ENCODE measurements around the gene MYBBP1A. TPM values are rescaled to one million over a fixed set of nuclear protein-coding genes. Genes with fewer than 3 reads are reported as not detected.
A peak's percentile ranks its signal among the peaks of the same experiment; 100 is the strongest.

The MYBBP1A gene
- total RNA-seq, 4 donors from 2014 or later: 73.4 to 127 (median 83.8) TPM

GRCh38 chr17:4531988-4532736 lies 23.0 kb downstream of the MYBBP1A start:
- no peak for DNase-seq (ENCODE audit: low spot score in 2 of 2)
- Histone ChIP-seq H3K4me3 (no peak overlapping the region), H3K27me3 (no peaks in the 10 kb centered on the region), H3K4me1 (peaks cover 47% of the 10 kb centered on the region), H3K27ac (no peak overlapping the region), H3K36me3 (no peaks in the 10 kb centered on the region), H3K9me3 (no peaks in the 10 kb centered on the region)
- TF ChIP-seq POLR2AphosphoS5 (IDR thresholded peaks at IDR 0.05): no peak
- TF ChIP-seq, protein P1, sequence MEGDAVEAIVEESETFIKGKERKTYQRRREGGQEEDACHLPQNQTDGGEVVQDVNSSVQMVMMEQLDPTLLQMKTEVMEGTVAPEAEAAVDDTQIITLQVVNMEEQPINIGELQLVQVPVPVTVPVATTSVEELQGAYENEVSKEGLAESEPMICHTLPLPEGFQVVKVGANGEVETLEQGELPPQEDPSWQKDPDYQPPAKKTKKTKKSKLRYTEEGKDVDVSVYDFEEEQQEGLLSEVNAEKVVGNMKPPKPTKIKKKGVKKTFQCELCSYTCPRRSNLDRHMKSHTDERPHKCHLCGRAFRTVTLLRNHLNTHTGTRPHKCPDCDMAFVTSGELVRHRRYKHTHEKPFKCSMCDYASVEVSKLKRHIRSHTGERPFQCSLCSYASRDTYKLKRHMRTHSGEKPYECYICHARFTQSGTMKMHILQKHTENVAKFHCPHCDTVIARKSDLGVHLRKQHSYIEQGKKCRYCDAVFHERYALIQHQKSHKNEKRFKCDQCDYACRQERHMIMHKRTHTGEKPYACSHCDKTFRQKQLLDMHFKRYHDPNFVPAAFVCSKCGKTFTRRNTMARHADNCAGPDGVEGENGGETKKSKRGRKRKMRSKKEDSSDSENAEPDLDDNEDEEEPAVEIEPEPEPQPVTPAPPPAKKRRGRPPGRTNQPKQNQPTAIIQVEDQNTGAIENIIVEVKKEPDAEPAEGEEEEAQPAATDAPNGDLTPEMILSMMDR (IDR thresholded peaks at IDR 0.05): no peak
- TF ChIP-seq POLR2A (IDR thresholded peaks at IDR 0.05): no peak
- no peak for TF ChIP-seq EP300 (IDR thresholded peaks at IDR 0.05)
- 90% methylated on average over 17 of the region's 17 CpGs for WGBS

- Histone ChIP-seq H3K27ac (peak overlapping the region; percentile 30), H3K9me3 (no peaks in the 10 kb centered on the region), H3K36me3 (no peaks in the 10 kb centered on the region), H3K4me1 (peaks cover 36% of the 10 kb centered on the region), H3K4me3 (no peak overlapping the region), H3K27me3 (no peaks in the 10 kb centered on the region)
- DNase-seq (ENCODE audit: low spot score in 2 of 2): no peak
- WGBS: 59% methylated on average over 22 of the region's 30 CpGs
- TF ChIP-seq EP300 (IDR thresholded peaks at IDR 0.05) (no peak), POLR2AphosphoS5 (IDR thresholded peaks at IDR 0.05) (no peak), POLR2A (IDR thresholded peaks at IDR 0.05) (no peak)
- TF ChIP-seq, protein P1 (IDR thresholded peaks at IDR 0.05): no peak
These were observed 24.1 kb downstream of the MYBBP1A start for GRCh38 chr17:4530799-4531730.

GRCh38 chr17:4529533-4530152 lies 25.5 kb downstream of the MYBBP1A start:
- WGBS: 79% methylated on average over 13 of the region's 13 CpGs
- DNase-seq (ENCODE audit: low spot score in 2 of 2): no peak
- Histone ChIP-seq H3K4me3 (no peak overlapping the region), H3K36me3 (no peaks in the 10 kb centered on the region), H3K9me3 (no peaks in the 10 kb centered on the region), H3K4me1 (peaks cover 21% of the 10 kb centered on the region), H3K27ac (no peak overlapping the region), H3K27me3 (no peaks in the 10 kb centered on the region)
- TF ChIP-seq, protein P1 (IDR thresholded peaks at IDR 0.05): no peak
- TF ChIP-seq POLR2AphosphoS5 (IDR thresholded peaks at IDR 0.05) (no peak), POLR2A (IDR thresholded peaks at IDR 0.05) (no peak), EP300 (IDR thresholded peaks at IDR 0.05) (no peak)

DNA sequence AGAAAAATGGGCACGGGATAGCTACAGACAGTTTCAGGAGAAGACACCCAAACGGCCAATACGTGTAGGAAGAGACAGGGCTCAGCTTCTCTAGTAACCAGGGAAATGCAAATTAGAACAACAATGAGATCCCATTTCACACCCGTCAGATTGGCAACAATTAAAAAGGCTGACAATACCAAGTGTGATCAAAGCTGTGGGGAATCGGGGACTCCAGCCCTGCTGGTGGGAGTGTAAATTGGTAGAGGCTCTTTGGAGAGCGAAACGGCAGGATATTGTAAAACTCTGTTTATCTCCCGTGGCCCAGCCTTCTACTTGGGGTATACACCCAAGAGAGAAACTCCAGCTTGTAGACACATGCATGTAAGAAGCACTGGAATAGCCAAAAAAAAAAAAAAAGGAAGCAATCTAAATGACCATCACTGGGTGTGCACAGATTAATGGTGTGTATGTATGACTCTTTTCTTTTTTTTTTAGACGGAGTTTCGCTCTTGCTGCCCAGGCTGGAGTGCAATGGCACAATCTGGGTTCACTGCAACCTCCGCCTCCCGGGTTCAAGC lies 27.5 kb downstream of the MYBBP1A start:
- H3K4me3 ChIP-seq: no peak overlapping the region
- WGBS: 61% methylated on average over 12 of the region's 12 CpGs
- no peaks in the 10 kb centered on the region for H3K27me3 ChIP-seq
- peaks cover 1% of the 10 kb centered on the region for H3K4me1 ChIP-seq
- H3K27ac ChIP-seq: peak overlapping the region; percentile 2
- H3K36me3 ChIP-seq: no peaks in the 10 kb centered on the region
- H3K9me3 ChIP-seq: no peaks in the 10 kb centered on the region
- no peak for DNase-seq (ENCODE audit: low spot score in 2 of 2)
- no peak for TF ChIP-seq POLR2AphosphoS5 (IDR thresholded peaks at IDR 0.05)
- TF ChIP-seq EP300 (IDR thresholded peaks at IDR 0.05): no peak
- TF ChIP-seq, protein P1 (IDR thresholded peaks at IDR 0.05): no peak
- TF ChIP-seq POLR2A (IDR thresholded peaks at IDR 0.05): no peak
